ENCODE measurements around the gene LCMT1.
"Not testable (repeated sequence)": the region's sequence is repeated elsewhere in the genome, so short reads cannot be mapped to it uniquely, and the experiment has no call there.

The LCMT1 gene

GRCh38 chr16:25174285-25174684 is 62.7 kb downstream of the LCMT1 start:
- no peak for TF ChIP-seq CTCF (IDR thresholded peaks at IDR 0.05; ENCODE audit: insufficient read depth, low read length, missing control alignments)
- CTCF ChIA-PET, result no interaction called here
- DNase-seq (ENCODE audit: low read depth, low spot score), result no peak
- H3K4me3 ChIP-seq (ENCODE audit: low read depth, low read length), result no peak overlapping the region
- POLR2A ChIA-PET, result no interaction called here

- TF ChIP-seq CTCF (IDR thresholded peaks at IDR 0.05; ENCODE audit: insufficient read depth, low read length, missing control alignments), result no peak
- no peak overlapping the region for H3K4me3 ChIP-seq (ENCODE audit: low read depth, low read length)
- ChIA-PET POLR2A (no interaction called here), CTCF (interaction anchor here (0.6 to 1.5 kb wide), 3 partner anchors 10 to 596 kb away, joined by 3 read pairs; no protein-coding TSS in a partner anchor)
- no peak for DNase-seq (ENCODE audit: low read depth, low spot score)
Measured at GRCh38 chr16:25176136-25176535, 64.6 kb downstream of the LCMT1 start.

GRCh38 chr16:25177512-25177830 is 65.9 kb downstream of the LCMT1 start:
- ChIA-PET CTCF (interaction anchor here (1.5 kb wide), 1 partner anchor 57 kb away, joined by 3 read pairs; no protein-coding TSS in a partner anchor), POLR2A (no interaction called here)
- no peak for TF ChIP-seq CTCF (IDR thresholded peaks at IDR 0.05; ENCODE audit: insufficient read depth, low read length, missing control alignments)
- H3K4me3 ChIP-seq (ENCODE audit: low read depth, low read length), result no peak overlapping the region
- DNase-seq (ENCODE audit: low read depth, low spot score), result no peak

- DNase-seq (ENCODE audit: low read depth, low spot score), result no peak
- H3K4me3 ChIP-seq (ENCODE audit: low read depth, low read length), result no peak overlapping the region
- POLR2A ChIA-PET, result no interaction called here
- CTCF ChIA-PET, result no interaction called here
- TF ChIP-seq CTCF (IDR thresholded peaks at IDR 0.05; ENCODE audit: insufficient read depth, low read length, missing control alignments), result no peak
Measured at GRCh38 chr16:25177831-25178688, 66.5 kb downstream of the LCMT1 start.

- H3K4me3 ChIP-seq (ENCODE audit: low read depth, low read length); POLR2A ChIA-PET; DNase-seq (ENCODE audit: low read depth, low spot score); CTCF ChIA-PET: not testable (repeated sequence)
Measured at GRCh38 chr16:25181236-25181635, 69.7 kb downstream of the LCMT1 start.

GRCh38 chr16:25184771-25185170 is 73.2 kb downstream of the LCMT1 start:
- POLR2A ChIA-PET, result no interaction called here
- no peak for TF ChIP-seq CTCF (IDR thresholded peaks at IDR 0.05; ENCODE audit: insufficient read depth, low read length, missing control alignments)
- H3K4me3 ChIP-seq (ENCODE audit: low read depth, low read length), result no peak overlapping the region
- no peak for DNase-seq (ENCODE audit: low read depth, low spot score)
- CTCF ChIA-PET, result no interaction called here

GRCh38 chr16:25187491-25187795 is 75.9 kb downstream of the LCMT1 start:
- no peak for DNase-seq (ENCODE audit: low read depth, low spot score)
- no peak overlapping the region for H3K4me3 ChIP-seq (ENCODE audit: low read depth, low read length)
- ChIA-PET POLR2A (no interaction called here), CTCF (interaction anchor here (1.2 to 2.6 kb wide), 2 partner anchors 38 to 47 kb away, joined by 3 to 11 read pairs; no protein-coding TSS in a partner anchor)
- TF ChIP-seq CTCF (IDR thresholded peaks at IDR 0.05; ENCODE audit: insufficient read depth, low read length, missing control alignments), result no peak

Data from AG04449 (cell line).